ENCODE data around the gene CRCP.

DNA sequence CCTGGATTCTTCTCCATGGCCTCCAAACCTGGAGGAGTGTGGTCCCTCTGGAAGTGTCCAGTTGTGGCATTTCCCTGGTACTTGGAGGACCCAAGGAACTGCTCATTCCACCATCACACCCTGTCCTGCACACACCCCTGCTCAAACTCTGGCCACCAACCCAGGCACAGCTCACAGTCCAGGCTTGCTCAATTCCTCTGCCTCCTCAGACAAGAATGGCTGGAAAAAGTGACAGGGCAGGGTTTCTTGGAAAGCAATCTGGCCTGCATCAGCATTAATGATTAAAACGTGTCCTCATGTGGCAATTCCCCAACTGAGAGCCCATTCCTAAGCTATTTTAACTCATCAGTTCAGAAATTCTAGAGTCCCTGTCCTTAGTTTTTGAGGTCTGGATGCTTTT lies 73.3 kb downstream of the CRCP start:
- TF ChIP-seq, protein P1, sequence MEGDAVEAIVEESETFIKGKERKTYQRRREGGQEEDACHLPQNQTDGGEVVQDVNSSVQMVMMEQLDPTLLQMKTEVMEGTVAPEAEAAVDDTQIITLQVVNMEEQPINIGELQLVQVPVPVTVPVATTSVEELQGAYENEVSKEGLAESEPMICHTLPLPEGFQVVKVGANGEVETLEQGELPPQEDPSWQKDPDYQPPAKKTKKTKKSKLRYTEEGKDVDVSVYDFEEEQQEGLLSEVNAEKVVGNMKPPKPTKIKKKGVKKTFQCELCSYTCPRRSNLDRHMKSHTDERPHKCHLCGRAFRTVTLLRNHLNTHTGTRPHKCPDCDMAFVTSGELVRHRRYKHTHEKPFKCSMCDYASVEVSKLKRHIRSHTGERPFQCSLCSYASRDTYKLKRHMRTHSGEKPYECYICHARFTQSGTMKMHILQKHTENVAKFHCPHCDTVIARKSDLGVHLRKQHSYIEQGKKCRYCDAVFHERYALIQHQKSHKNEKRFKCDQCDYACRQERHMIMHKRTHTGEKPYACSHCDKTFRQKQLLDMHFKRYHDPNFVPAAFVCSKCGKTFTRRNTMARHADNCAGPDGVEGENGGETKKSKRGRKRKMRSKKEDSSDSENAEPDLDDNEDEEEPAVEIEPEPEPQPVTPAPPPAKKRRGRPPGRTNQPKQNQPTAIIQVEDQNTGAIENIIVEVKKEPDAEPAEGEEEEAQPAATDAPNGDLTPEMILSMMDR (IDR thresholded peaks at IDR 0.05), result no peak
- TF ChIP-seq POLR2A (IDR thresholded peaks at IDR 0.05), result no peak

All from testis (tissue), 2 donors.